Loucy (cell line): ENCODE results near the gene SEPTIN14.
"Not testable (repeated sequence)": the region's sequence is repeated elsewhere in the genome, so short reads cannot be mapped to it uniquely, and the experiment has no call there.

ENCODE experiments used
- H2AFZ ChIP-seq: fragments of 200-600 bp; sonication (generic); 2 replicates; pipeline ENCODE4 v1.6.0; 2016; ENCODE audit warnings: antibody characterized with exemption, mild to moderate bottlenecking, low read length, moderate library complexity
- H3F3A ChIP-seq: fragments of 200-600 bp; 2 replicates; pipeline ENCODE4 v1.6.0; 2016; ENCODE audit warnings: antibody characterized with exemption, low read depth, mild to moderate bottlenecking
- H3K27me3 ChIP-seq: fragments of 200-600 bp; sonication (generic); 2 replicates; pipeline ENCODE4 v1.6.1; 2014; ENCODE audit warnings: low read length, mild to moderate bottlenecking; ENCODE audit not compliant: insufficient read depth, poor library complexity, severe bottlenecking
- H3K36me3 ChIP-seq: fragments of 200-600 bp; sonication (generic); 2 replicates; pipeline ENCODE4 v1.6.1; 2016; ENCODE audit warnings: low read length; ENCODE audit not compliant: insufficient read depth
- H3K4me1 ChIP-seq: fragments of 200-600 bp; sonication (generic); 2 replicates; pipeline ENCODE4 v1.5.1; 2014; ENCODE audit warnings: low read length, mild to moderate bottlenecking; ENCODE audit not compliant: insufficient read depth, poor library complexity, severe bottlenecking
- H3K4me2 ChIP-seq: fragments of 200-600 bp; sonication (generic); 2 replicates; pipeline ENCODE4 v1.6.0; 2014; ENCODE audit warnings: antibody characterized with exemption, low read length, low read depth, mild to moderate bottlenecking; ENCODE audit not compliant: poor library complexity, severe bottlenecking
- H3K4me3 ChIP-seq: fragments of 200-600 bp; sonication (generic); 2 replicates; pipeline ENCODE4 v1.5.1; 2014; ENCODE audit warnings: low read length, mild to moderate bottlenecking, mixed read lengths; ENCODE audit not compliant: poor library complexity, severe bottlenecking
- H3K79me2 ChIP-seq: fragments of 200-600 bp; sonication (generic); 2 replicates; pipeline ENCODE4 v1.6.1; 2014; ENCODE audit warnings: low read length; ENCODE audit not compliant: insufficient read depth
- H3K9ac ChIP-seq: fragments of 200-600 bp; sonication (generic); 2 replicates; pipeline ENCODE4 v1.6.0; 2014; ENCODE audit warnings: mild to moderate bottlenecking, low read depth, low read length, moderate library complexity; ENCODE audit not compliant: poor library complexity, severe bottlenecking
- H3K9me2 ChIP-seq: fragments of 200-600 bp; sonication (generic); replicated peaks from 2 replicates; pipeline ENCODE4 v1.6.1; 2016; ENCODE audit warnings: low read depth, low read length, mixed read lengths
- H3K9me3 ChIP-seq: fragments of 200-600 bp; sonication (generic); 2 replicates; pipeline ENCODE4 v1.6.1; 2014; ENCODE audit warnings: mild to moderate bottlenecking, antibody characterized with exemption, low read length, low read depth; ENCODE audit not compliant: insufficient read depth
- H4K20me1 ChIP-seq: fragments of 200-600 bp; sonication (generic); 2 replicates; pipeline ENCODE4 v1.6.0; 2014; ENCODE audit warnings: antibody characterized with exemption, low read length, mild to moderate bottlenecking; ENCODE audit not compliant: insufficient read depth, poor library complexity, severe bottlenecking
- EZH2phosphoT487 ChIP-seq: fragments of 200-600 bp; IDR thresholded peaks from 2 replicates; pipeline ENCODE4 v1.6.1; 2018; ENCODE audit warnings: antibody characterized with exemption, mild to moderate bottlenecking, moderate library complexity, borderline replicate concordance
- TF ChIP-seq, protein P1 (sequence below): fragments of 200-600 bp; sonication (generic); conservative IDR thresholded peaks from 2 replicates; pipeline ENCODE4 v1.5.1; 2014; ENCODE audit warnings: mild to moderate bottlenecking, antibody characterized with exemption, low read length

The SEPTIN14 gene

DNA sequence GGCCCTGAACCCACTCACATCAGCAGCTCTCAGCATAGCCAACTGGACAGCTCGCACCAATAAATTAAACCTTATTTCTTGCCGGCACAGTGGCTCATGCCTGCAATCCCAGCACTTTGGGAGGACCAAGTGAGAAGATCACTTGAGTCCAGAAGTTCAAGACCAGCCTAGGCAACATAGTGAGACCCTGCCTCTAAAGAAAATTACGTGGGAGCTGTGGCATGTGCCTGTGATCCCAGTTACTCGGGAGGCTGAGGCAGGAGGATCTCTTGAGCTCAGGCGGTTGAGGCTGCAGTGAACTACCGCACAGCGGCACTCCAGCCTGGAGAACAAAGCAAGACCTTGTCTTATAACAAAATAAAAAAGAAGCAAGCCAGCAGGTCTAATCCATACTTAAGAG is 75.7 kb downstream of the SEPTIN14 start:
- no peak overlapping the region for H3K4me2 ChIP-seq
- no peak overlapping the region for H2AFZ ChIP-seq
- H3K27me3 ChIP-seq: no peaks in the 10 kb centered on the region
- no peaks in the 10 kb centered on the region for H3F3A ChIP-seq
- no peaks in the 10 kb centered on the region for H3K36me3 ChIP-seq
- no peak for TF ChIP-seq EZH2phosphoT487
- TF ChIP-seq, protein P1, sequence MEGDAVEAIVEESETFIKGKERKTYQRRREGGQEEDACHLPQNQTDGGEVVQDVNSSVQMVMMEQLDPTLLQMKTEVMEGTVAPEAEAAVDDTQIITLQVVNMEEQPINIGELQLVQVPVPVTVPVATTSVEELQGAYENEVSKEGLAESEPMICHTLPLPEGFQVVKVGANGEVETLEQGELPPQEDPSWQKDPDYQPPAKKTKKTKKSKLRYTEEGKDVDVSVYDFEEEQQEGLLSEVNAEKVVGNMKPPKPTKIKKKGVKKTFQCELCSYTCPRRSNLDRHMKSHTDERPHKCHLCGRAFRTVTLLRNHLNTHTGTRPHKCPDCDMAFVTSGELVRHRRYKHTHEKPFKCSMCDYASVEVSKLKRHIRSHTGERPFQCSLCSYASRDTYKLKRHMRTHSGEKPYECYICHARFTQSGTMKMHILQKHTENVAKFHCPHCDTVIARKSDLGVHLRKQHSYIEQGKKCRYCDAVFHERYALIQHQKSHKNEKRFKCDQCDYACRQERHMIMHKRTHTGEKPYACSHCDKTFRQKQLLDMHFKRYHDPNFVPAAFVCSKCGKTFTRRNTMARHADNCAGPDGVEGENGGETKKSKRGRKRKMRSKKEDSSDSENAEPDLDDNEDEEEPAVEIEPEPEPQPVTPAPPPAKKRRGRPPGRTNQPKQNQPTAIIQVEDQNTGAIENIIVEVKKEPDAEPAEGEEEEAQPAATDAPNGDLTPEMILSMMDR: no peak
- H3K4me1 ChIP-seq: no peaks in the 10 kb centered on the region
- H3K9me3 ChIP-seq: 0 out of 2 replicates have a peak, but pooled peaks cover 3% of the 10 kb centered on the region
- no peaks in the 10 kb centered on the region for H4K20me1 ChIP-seq
- no peak overlapping the region for H3K9ac ChIP-seq
- H3K4me3 ChIP-seq: no peak overlapping the region
- no peaks in the 10 kb centered on the region for H3K79me2 ChIP-seq
- no peaks in the 10 kb centered on the region for H3K9me2 ChIP-seq

DNA sequence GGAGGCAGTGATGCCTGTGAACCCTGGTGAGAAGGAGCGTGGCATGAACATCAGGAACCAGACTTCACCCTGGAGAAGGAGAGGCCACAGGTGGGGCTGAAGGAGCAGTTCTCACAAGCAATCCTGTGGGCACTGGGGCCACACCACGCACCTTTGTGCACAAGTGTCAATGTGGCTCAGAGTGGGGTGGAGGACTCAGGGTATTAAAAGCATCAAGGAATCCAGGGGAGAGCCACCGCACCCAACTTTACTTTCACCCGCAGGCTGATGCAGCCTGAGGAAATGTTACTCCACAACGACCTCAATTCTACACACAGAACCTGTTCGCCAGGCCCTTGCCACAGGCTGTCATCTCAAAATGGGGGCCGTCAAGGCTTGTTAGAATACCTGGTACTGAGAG is 77.1 kb downstream of the SEPTIN14 start:
- not testable (repeated sequence) for H3K4me2 ChIP-seq, H3K36me3 ChIP-seq, H3K4me3 ChIP-seq, H3K9me2 ChIP-seq, H2AFZ ChIP-seq, H3F3A ChIP-seq, H3K27me3 ChIP-seq, H3K9me3 ChIP-seq, H3K4me1 ChIP-seq, H3K79me2 ChIP-seq, H4K20me1 ChIP-seq, H3K9ac ChIP-seq

DNA sequence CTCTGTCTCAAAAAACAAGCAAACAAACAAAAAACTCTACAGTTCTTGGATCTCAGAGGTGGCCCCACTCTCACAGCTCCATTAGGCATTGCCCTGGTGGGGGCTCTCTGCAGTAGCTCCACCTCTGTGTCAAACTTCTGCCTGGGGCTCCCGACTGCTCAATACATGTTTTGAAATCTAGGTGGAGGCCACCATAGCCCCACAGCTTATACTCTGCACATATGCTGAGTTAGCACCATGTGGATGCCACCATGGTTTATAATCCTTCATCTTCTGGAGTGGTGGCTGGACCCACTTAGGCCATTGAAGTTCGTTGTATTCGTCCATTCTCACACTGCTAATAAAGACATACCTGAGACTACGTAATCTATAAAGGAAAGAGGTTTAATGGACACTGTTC is 78.4 kb downstream of the SEPTIN14 start:
- Histone ChIP-seq H3K9ac (no peak overlapping the region), H3F3A (no peaks in the 10 kb centered on the region), H3K4me2 (no peak overlapping the region), H3K27me3 (no peaks in the 10 kb centered on the region), H3K79me2 (no peaks in the 10 kb centered on the region), H3K9me2 (no peaks in the 10 kb centered on the region), H3K36me3 (no peaks in the 10 kb centered on the region), H4K20me1 (no peaks in the 10 kb centered on the region), H3K4me3 (no peak overlapping the region), H2AFZ (no peak overlapping the region), H3K4me1 (no peaks in the 10 kb centered on the region), H3K9me3 (0 out of 2 replicates have a peak, but pooled peaks cover 3% of the 10 kb centered on the region)
- no peak for TF ChIP-seq EZH2phosphoT487
- TF ChIP-seq, protein P1: no peak

DNA sequence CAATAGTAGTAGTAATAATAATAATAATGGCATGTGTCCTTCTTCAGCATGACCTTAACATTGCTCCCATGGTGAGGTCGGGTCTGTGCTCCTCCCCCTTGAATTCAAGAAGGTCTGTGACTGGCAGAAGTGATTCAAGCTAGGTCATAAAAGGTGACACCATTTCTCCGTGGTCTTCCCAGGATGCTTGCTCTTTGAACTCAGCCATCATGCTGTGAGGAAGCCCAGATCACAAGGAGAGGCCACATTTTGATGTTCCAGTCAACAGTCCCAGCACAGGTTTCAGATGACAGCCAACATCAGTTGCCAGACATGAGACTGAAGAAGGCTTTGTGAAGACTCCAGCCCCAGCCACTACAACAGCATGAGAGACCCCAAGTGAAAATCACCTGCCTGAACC is 83.9 kb downstream of the SEPTIN14 start:
- no peaks in the 10 kb centered on the region for H4K20me1 ChIP-seq
- H3F3A ChIP-seq: no peaks in the 10 kb centered on the region
- TF ChIP-seq, protein P1: no peak
- no peak for TF ChIP-seq EZH2phosphoT487
- H3K9me2 ChIP-seq: no peaks in the 10 kb centered on the region
- no peaks in the 10 kb centered on the region for H3K9me3 ChIP-seq
- no peak overlapping the region for H3K4me2 ChIP-seq
- H3K4me1 ChIP-seq: no peaks in the 10 kb centered on the region
- H3K27me3 ChIP-seq: no peaks in the 10 kb centered on the region
- H3K79me2 ChIP-seq: no peaks in the 10 kb centered on the region
- H3K9ac ChIP-seq: no peak overlapping the region
- H3K36me3 ChIP-seq: peaks cover under 1% of the 10 kb centered on the region; the same call in 1 of the 2 replicates
- no peak overlapping the region for H2AFZ ChIP-seq
- H3K4me3 ChIP-seq: no peak overlapping the region
